ENCODE data around the gene CD79A. TPM values are rescaled to one million over a fixed set of nuclear protein-coding genes. Genes with fewer than 3 reads are reported as not detected.

Gene CD79A
- total and polyA plus RNA-seq, 2 donors (not counting 3 experiments of a cell fraction or from before 2014, with no cell fraction given), result 0.32 TPM; not detected in 1

GRCh38 chr19:41868120-41868988 is 8.7 kb upstream of the CD79A start:
- Histone ChIP-seq H3K9ac (replicated peaks; ENCODE audit: extremely low read depth, insufficient read depth, low read length) (no peak overlapping the region), H3K36me3 (ENCODE audit: control insufficient read depth in 2 of 2, extremely low read depth in 1 of 2, insufficient read depth in 2 of 2, low read length in 2 of 2) (peaks cover 39 to 64% of the 10 kb centered on the region in 2 experiments)
- intact Hi-C loops (cut with micrococcal nuclease), result no loop called here

More at GRCh38 chr19:41868120-41868988, 8.7 kb upstream of the CD79A start:
- Histone ChIP-seq H3K9me3 (replicated peaks; ENCODE audit: control insufficient read depth, insufficient read depth, low read length) (no peaks in the 10 kb centered on the region), H3K27ac (ENCODE audit: insufficient read depth, low read depth, low read length) (no peak overlapping the region), H3K4me3 (replicated peaks in 1 of 3; ENCODE audit: insufficient read depth in 1 of 3, low read depth in 1 of 3, low read length in 3 of 3) (no peak overlapping the region), H3K79me2 (ENCODE audit: control insufficient read depth, insufficient read depth, low read length) (peaks cover 51% of the 10 kb centered on the region), H2AFZ (ENCODE audit: low read depth, low read length) (no peak overlapping the region), H4K20me1 (replicated peaks; ENCODE audit: control insufficient read depth, extremely low read depth, insufficient read depth, low read length) (no peaks in the 10 kb centered on the region), H3K9me1 (replicated peaks; ENCODE audit: control insufficient read depth, extremely low read depth, insufficient read depth, low read length) (no peaks in the 10 kb centered on the region), H3K4me2 (ENCODE audit: insufficient read depth, low read length) (no peak overlapping the region), H3K4me1 (ENCODE audit: control insufficient read depth, extremely low read depth, insufficient read depth, low read length) (peaks cover 11% of the 10 kb centered on the region), H3K27me3 (ENCODE audit: control insufficient read depth in 2 of 2, insufficient read depth in 2 of 2, low read length in 2 of 2) (no peaks in the 10 kb centered on the region)
- TF ChIP-seq CTCF (IDR thresholded peaks at IDR 0.05; ENCODE audit: extremely low read depth in 1 of 2, insufficient read depth in 1 of 2, low read depth in 1 of 2, low read length in 2 of 2) (no peak), POLR2AphosphoS5 (IDR thresholded peaks at IDR 0.05; ENCODE audit: insufficient read depth, low read depth, low read length) (peak; percentile 14)
- TF ChIP-seq, protein P1, sequence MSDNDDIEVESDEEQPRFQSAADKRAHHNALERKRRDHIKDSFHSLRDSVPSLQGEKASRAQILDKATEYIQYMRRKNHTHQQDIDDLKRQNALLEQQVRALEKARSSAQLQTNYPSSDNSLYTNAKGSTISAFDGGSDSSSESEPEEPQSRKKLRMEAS (IDR thresholded peaks at IDR 0.05; ENCODE audit: insufficient read depth, insufficient read length), result no peak
- CTCF ChIA-PET, result no interaction called here
- dilution Hi-C loops (cut with MboI; ENCODE audit: extremely low pct_ligation_motif_present, low sequenced_read_pairs), result no loop called here
- POLR2A ChIA-PET, result interaction anchor here (1.1 to 1.9 kb wide), 2 partner anchors 8 to 82 kb away, joined by 3 to 7 read pairs; partner anchors contain the start of gene RPS19
- DNase-seq (ENCODE audit: low read depth, low spot score) (no peak), FAIRE-seq (no peak)
- BruUV-seq (replicated peaks), result no TSS peak
